GM21423 (cell line): ENCODE measurements around the gene SIPA1L2.
A peak's percentile ranks its signal among the peaks of the same experiment; 100 is the strongest.
"Not testable (repeated sequence)": the region's sequence is repeated elsewhere in the genome, so short reads cannot be mapped to it uniquely, and the experiment has no call there.

Experiments
- ATAC-seq: cut with Tn5 transposase; IDR thresholded peaks from one replicate; pipeline ENCODE4 v1.9.1; 2021; ENCODE audit warnings: mild to moderate bottlenecking, moderate library complexity; ENCODE audit not compliant: unreplicated experiment

SIPA1L2 gene

GRCh38 chr1:232615306-232615800 lies 14.6 kb downstream of the SIPA1L2 start:
- no peak for ATAC-seq

DNA sequence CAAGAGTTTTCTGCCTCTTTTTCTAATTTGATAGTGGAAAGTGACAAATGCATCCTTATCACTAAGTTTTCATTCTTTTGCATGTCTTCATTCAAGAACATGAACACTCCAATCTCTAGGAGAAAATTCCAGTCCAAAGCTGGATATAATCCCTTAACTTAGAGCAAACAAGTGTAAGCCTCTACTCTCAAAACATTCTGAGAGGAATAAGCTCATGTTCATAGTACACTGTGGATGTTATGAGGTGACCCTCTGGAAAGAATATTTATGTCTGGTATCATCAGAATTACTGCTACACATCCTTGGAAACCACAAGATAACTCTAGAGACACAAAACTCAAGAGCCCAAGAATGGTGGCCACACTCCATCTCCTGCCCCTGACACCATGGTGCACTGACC lies 15.1 kb downstream of the SIPA1L2 start:
- ATAC-seq = no peak

- ATAC-seq = no peak
Observed at GRCh38 chr1:232613752-232614381, 16.1 kb downstream of the SIPA1L2 start.

- ATAC-seq = not testable (repeated sequence)
Observed at GRCh38 chr1:232612836-232613235, 17.1 kb downstream of the SIPA1L2 start.

- ATAC-seq = no peak
Observed at GRCh38 chr1:232611834-232612233, 18.1 kb downstream of the SIPA1L2 start.

DNA sequence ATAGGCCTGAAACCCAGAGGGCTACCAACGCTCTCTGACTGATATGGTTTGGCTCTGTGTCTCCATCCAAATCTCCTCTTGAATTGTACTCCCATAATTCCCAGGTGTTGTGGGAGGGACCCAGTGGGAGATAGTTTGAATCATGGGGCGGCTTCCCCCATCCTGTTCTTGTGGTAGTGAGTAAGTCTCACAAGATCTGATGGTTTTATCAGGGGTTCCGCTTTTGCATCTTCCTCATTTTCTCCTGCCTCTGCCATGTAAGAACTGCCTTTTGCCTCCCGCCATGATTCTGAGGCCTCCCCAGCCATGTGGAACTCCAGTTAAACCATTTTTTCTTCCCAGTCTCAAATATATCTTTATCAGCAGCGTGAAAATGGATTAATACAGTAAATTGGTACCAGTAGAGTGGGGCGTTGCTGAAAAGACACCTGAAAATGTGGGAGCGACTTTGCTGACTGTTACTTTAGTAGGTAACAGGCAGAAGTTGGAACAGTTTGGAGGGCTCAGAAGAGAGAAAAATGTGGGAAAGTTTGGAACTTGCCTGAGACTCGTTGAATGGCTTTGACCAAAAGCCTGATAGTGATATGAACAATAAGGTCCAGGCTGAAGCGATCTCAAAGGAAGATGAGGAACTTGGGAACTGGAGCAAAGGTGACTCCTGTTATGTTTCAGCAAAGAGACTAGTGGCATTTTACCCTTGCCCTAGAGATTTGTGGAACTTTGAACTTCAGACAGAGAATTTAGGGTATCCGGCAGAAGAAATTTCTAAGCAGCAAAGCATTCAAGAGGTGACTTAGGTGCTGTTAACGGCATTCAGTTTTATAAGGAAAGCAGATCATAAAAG lies 18.8 kb downstream of the SIPA1L2 start:
- not testable (repeated sequence) for ATAC-seq

GRCh38 chr1:232610192-232610901 lies 19.6 kb downstream of the SIPA1L2 start:
- no peak for ATAC-seq

GRCh38 chr1:232608427-232608826 lies 21.5 kb downstream of the SIPA1L2 start:
- no peak for ATAC-seq

DNA sequence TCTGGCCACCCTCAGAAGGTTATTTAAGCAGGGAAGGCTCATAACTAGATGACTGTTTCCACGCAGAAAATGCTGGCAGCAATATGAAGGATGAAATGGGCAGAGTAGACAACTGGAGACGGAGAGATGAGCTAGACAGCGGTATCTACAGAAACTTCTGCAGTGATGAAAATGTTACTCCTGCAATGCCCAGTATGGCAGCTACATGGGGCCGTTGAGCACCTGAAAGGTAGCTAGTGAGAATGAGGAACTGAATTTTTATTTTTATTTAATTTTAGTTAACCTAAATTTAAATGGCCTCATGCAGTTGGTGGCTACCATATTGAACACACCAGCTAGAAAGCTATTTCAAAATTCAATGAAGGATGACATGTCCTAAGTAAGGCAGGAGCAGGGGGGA lies 27.3 kb downstream of the SIPA1L2 start:
- ATAC-seq = no peak

DNA sequence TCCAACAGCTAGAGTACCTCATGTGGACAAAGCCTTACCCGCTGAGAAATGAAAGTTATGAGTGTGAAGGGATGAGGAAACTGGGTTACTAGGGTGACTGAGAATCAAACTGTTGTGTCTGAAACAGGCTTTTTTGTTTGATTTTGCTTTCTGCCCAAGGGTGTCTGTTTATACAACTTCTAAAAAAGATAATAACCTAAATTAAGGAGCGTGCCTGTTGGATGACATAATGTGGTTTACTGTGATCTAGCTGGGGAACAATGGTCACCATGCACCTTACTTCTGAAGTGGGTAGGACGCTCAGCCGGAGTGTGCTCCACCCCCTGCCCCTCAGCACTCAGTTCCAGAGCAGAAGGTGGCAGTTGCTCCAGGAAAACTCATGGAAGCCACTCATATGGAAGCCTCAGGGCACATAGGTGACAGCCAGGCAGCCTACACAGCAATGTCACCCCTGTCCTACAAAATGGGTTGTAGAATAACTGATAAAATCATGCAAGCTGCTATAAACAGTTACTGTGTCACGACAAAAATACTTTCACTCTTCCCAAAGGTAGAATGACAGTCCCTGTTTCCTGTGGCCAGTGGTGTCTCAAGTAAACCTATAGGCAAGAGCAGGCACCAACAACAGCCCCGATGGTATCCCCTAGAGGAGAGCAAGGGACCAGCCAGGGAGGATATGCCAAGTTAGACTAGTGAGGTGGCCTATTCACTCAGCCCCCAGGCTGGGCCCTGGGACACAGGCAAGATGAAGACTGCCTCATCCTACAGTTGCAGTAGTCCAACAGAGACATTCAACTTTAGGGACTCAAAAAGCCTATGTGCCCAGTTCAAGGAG lies 29.3 kb downstream of the SIPA1L2 start:
- peak; percentile 25 for ATAC-seq

GRCh38 chr1:232599178-232600041 lies 30.5 kb downstream of the SIPA1L2 start:
- ATAC-seq = peak; percentile 53

GRCh38 chr1:232598837-232599177 lies 31.1 kb downstream of the SIPA1L2 start:
- no peak for ATAC-seq

GRCh38 chr1:232598133-232598532 lies 31.8 kb downstream of the SIPA1L2 start:
- no peak for ATAC-seq

- ATAC-seq = peak; percentile 44
Observed at GRCh38 chr1:232597721-232598120, 32.2 kb downstream of the SIPA1L2 start.

GRCh38 chr1:232596666-232597303 lies 33.1 kb downstream of the SIPA1L2 start:
- ATAC-seq = peak; percentile 50

- ATAC-seq = no peak
Observed at GRCh38 chr1:232594768-232595698, 34.9 kb downstream of the SIPA1L2 start.

DNA sequence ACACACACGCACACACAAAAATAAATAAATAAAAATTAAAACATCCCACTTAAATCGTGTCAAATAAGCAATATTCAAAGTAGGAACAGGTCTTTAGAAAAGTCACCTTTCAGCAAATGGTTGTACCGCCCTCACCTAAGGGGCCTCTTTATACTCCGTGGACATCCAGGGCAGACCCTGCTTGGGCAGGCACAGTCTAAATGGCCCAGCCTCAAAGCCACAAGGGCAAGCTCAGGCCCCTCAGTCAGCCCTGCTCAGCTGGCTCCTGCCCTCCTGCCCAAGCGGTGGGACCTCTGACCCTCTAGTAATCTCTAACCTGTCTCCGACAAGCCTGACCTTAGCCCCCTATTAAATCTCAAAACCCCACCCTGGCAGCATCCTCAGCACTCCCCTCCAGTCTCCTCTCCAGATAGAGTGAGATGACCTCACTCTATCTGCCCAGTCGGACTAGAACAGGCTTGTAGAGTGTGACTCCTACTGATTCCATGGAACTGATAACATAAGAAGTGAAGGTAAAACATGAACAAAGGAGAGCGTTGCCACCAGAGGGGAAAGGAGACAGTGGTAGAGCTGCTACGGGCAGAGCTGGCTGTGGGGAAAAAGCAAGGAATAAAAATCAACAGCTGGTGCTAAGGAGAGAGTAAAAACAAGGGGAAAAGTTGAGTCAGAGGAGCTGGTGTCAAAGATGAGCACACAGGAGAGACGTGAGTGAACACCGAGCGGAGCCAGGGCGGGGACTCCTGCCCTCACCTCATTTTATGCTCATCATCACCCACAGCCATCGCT lies 36.0 kb downstream of the SIPA1L2 start:
- ATAC-seq = no peak
